ENCODE results near the gene TRIO. TPM values are rescaled to one million over a fixed set of nuclear protein-coding genes. Genes with fewer than 3 reads are reported as not detected.

Gene TRIO
- total RNA-seq, 1 donor = 211 TPM

GRCh38 chr5:14308384-14309154, 165.4 kb downstream of the TRIO start:
- TF ChIP-seq CTCF (IDR thresholded peaks at IDR 0.05; ENCODE audit: insufficient read depth, low read length) = no peak
- H3K4me3 ChIP-seq (ENCODE audit: low read depth, low read length) = no peak overlapping the region
- no peak for DNase-seq (ENCODE audit: low read depth)

- no peak for DNase-seq (ENCODE audit: low read depth)
- TF ChIP-seq CTCF (IDR thresholded peaks at IDR 0.05; ENCODE audit: insufficient read depth, low read length) = no peak
Observed at GRCh38 chr5:14309199-14309598, 166.1 kb downstream of the TRIO start.

GRCh38 chr5:14309878-14310531, 166.9 kb downstream of the TRIO start:
- no peak for TF ChIP-seq CTCF (IDR thresholded peaks at IDR 0.05; ENCODE audit: insufficient read depth, low read length)
- no peak for DNase-seq (ENCODE audit: low read depth)
- no peak overlapping the region for H3K4me3 ChIP-seq (ENCODE audit: low read depth, low read length)

More at GRCh38 chr5:14309199-14309598, 166.1 kb downstream of the TRIO start:
- no peak overlapping the region for H3K4me3 ChIP-seq (ENCODE audit: low read depth, low read length)

GRCh38 chr5:14310901-14311300, 167.8 kb downstream of the TRIO start:
- no peak for DNase-seq (ENCODE audit: low read depth)
- no peak overlapping the region for H3K4me3 ChIP-seq (ENCODE audit: low read depth, low read length)
- no peak for TF ChIP-seq CTCF (IDR thresholded peaks at IDR 0.05; ENCODE audit: insufficient read depth, low read length)

GRCh38 chr5:14313986-14314690, 171.0 kb downstream of the TRIO start:
- no peak overlapping the region for H3K4me3 ChIP-seq (ENCODE audit: low read depth, low read length)
- DNase-seq (ENCODE audit: low read depth) = no peak
- TF ChIP-seq CTCF (IDR thresholded peaks at IDR 0.05; ENCODE audit: insufficient read depth, low read length) = no peak

- no peak overlapping the region for H3K4me3 ChIP-seq (ENCODE audit: low read depth, low read length)
- no peak for TF ChIP-seq CTCF (IDR thresholded peaks at IDR 0.05; ENCODE audit: insufficient read depth, low read length)
- DNase-seq (ENCODE audit: low read depth) = no peak
Observed at GRCh38 chr5:14316471-14316870, 173.3 kb downstream of the TRIO start.
